ENCODE measurements around the gene EPN3.

DNA sequence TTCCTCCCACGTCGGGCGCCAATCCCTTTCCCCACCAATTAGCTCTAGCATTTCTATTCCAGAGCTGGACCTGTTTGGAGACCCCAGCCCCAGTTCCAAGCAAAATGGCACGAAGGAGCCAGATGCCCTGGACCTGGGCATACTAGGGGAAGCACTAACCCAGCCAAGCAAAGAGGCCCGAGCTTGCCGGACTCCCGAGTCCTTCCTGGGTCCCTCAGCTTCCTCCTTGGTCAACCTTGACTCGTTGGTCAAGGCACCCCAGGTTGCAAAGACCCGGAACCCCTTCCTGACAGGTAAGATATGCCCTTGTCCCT lies 8.8 kb downstream of the EPN3 start:
- no peak for TF ChIP-seq CTCF (IDR thresholded peaks at IDR 0.05)
- no peak for TF ChIP-seq POLR2AphosphoS5 (IDR thresholded peaks at IDR 0.05; ENCODE audit: low read depth, low read length)
- no peak for TF ChIP-seq REST (IDR thresholded peaks at IDR 0.05; ENCODE audit: insufficient read depth in 1 of 2, low read depth in 2 of 2, low read length in 1 of 2)

Measured in Panc1 (cell line).